GM21515 (cell line): ENCODE measurements around the gene SMAD9.

ENCODE experiments used
- ATAC-seq: cut with Tn5 transposase; IDR thresholded peaks from one replicate; pipeline ENCODE4 v1.9.1; 2021; ENCODE audit not compliant: unreplicated experiment

Gene SMAD9

GRCh38 chr13:36866232-36866631, 53.8 kb downstream of the SMAD9 start:
- no peak for ATAC-seq

- no peak for ATAC-seq
Measured at GRCh38 chr13:36865265-36865664, 54.8 kb downstream of the SMAD9 start.

GRCh38 chr13:36862722-36863121, 57.3 kb downstream of the SMAD9 start:
- ATAC-seq: no peak

- no peak for ATAC-seq
Measured at GRCh38 chr13:36862002-36862685, 57.9 kb downstream of the SMAD9 start.

DNA sequence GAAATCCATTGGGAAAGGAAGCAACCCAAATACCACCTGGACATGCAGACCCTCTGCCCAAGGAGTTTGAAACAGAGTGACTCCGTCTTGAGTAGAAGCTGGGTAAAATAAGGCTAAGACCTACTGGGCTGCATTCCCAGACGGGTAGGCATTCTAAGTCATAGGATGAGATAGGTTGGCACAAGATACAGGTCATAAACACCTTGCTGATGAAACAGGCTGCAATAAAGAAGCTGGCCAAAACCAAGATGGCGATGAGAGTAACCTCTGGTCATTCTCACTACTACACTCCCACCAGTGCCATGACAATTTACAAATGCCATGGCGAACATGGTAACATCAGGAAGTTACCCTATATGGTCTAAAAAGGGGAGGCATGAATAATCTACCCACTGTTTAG, 60.8 kb downstream of the SMAD9 start:
- ATAC-seq: no peak

GRCh38 chr13:36858290-36858689, 61.7 kb downstream of the SMAD9 start:
- ATAC-seq: peak; percentile 67

- no peak for ATAC-seq
Measured at GRCh38 chr13:36857253-36857652, 62.8 kb downstream of the SMAD9 start.

DNA sequence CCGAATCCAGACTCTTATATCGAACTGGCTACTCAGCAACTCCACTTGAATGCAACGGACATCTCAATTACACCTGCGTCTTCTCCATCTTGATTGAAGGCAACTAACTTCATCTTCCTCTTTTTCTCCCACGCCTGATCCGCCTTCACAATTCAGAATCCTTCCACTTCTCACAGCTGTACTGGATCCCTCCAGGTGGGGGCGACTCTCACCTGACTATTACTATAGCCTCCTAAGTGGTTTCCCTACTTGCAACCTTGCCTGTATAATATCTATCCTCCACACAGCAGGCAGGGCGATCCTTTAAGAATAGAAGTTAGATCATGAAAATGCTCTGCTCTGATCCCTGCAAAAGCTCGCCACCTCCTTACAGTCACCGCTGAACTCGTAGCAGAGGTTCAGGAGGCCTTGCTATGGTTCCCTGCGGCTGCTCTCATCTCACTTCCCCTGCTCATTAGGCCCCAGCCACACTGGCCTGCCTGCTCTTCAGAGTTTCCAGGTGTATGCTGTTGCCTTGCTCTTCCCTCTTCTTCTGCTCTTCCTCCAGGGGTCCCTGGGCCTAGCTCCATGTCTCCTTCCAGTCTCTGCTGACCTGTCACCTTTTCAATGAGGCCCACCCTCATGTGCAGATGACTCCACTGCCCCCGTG, 69.1 kb downstream of the SMAD9 start:
- ATAC-seq: no peak

- ATAC-seq: no peak
Measured at GRCh38 chr13:36848199-36848982, 71.6 kb downstream of the SMAD9 start.

GRCh38 chr13:36847606-36848005, 72.4 kb downstream of the SMAD9 start:
- no peak for ATAC-seq

DNA sequence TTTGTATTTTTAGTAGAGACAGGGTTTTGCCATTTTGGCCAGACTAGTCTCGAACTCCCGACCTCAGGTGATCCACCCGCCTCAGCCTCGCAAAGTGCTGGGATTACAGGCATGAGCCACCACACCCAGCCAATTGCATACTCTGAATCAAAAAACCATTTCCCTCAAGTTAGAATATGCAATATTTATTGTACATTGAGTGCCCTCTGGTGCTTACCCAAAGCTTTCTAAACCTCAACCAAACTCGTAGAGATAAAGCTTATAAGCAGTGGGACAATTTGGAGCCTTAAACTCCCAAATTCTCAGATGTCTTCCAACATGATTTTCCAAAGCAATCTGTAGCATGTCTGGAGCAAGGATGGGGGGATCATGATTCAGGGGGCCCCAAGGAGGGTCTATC, 78.6 kb downstream of the SMAD9 start:
- ATAC-seq: no peak

DNA sequence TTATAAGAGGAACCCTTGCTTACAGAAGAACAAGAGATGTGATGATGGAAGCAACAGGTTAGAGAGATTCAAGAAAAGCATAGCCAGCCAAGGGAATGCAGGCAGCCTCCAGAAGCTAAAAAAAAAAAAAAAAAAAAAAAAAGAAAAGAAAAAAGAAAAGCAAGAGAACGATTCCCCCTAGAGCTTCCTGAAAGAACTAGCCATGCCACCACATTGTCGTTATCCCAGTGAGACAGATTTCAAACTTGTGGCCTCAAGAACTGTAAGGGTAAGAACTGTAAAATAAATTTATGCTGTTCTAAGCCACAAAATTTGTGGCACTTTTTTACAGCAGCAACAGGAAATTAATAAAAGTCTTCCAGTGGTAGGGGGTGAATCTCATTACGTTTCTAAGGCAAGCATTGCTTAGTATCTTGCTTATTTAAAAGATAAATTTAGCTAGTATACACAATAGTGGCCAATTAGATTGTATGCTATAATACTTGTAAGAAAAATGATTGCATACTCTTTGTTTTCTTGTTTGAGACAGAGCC, 79.3 kb downstream of the SMAD9 start:
- no peak for ATAC-seq

DNA sequence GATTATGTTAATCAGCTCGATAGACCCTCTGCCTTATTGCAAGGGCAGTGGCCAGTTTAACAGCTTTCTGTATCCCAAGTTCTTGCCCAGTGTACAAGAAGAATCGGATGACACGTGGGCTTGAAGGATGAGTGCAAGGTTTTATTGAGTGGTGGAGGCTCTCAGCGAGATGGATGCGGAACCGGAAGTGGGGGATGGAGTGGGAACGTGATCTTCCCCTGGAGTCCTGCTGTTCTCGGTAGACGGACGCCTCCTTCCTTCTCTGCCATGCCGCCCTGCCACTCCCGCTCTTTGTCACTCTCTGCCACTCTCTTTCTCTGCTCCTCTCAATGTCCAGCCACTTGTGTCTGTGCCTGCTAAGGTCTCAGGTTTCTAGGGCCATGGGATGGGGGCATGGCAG, 80.1 kb downstream of the SMAD9 start:
- ATAC-seq: no peak

DNA sequence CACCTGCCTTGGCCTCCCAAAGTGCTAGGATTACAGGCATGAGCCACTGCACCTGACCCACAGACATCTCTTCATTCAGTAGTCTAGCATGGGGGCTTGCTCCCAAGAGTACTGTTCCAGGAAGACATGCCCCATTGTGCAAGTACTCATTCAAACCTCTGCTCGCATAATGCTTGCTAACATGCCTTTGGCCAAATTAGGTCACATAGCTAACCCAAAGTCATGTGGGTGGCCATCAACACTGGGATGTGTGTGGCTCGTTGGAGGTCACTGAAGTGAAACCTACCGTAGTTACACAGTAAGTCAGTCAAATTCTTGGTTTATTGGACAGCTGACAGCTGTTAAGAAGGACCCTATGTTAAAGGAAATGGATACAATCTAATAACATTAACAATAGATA, 80.8 kb downstream of the SMAD9 start:
- ATAC-seq: no peak

- ATAC-seq: no peak
Measured at GRCh38 chr13:36837354-36838092, 82.5 kb downstream of the SMAD9 start.

DNA sequence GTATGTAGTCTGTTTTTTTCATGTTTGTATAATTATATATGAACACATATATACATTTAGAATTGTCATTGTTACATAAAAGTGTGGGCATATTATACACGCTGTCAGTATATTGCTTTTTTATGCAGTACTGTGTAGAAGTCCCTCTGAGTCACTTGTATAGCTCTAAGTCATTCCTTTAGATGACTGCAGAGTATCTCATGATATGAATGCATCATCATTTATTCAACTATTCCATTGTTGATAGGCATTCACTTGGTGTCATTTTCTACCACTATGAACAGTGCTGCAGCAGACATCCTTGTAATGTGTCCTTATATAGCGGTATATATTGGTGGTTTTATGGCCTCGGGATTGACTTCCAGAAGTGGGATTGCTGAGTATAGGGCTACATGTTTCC, 85.7 kb downstream of the SMAD9 start:
- ATAC-seq: no peak

DNA sequence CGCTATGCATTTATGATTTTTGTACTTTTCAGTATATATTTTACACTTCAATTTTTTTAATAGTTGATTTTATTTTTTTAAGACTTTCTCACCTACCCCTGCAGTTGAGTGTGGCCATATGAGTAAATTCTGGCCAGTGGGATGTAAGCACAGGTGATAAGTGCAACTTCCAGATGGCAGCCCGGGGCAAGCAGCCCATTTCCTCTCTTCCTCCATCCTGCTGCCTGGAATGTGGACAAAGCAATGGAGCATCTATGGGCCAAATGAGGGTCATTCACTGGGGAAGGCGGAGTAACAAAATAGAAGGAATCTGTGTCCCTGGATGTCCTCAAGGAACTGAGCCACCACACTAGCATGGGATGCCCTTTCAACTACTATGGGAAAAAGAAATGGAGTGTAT, 88.7 kb downstream of the SMAD9 start:
- no peak for ATAC-seq

DNA sequence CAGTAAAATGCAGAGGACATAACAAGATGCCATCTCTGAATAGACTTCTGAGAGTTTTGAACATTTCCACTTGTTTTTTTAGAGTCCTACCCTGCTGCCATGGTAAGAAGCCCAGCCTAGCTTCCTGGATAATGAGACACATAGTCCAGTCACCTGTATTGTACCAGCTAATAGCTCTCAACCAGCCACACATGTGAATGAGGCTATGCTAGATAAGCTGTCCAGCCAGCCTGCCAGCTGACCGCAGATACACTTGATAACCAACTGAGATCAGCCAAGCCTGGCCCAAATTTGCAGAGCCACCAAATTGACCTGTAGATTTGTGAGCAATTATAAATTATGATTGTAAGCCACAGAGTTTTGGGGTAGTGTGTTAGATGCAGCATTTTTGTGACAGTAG, 90.3 kb downstream of the SMAD9 start:
- no peak for ATAC-seq

- ATAC-seq: no peak
Measured at GRCh38 chr13:36822785-36823184, 97.3 kb downstream of the SMAD9 start.

DNA sequence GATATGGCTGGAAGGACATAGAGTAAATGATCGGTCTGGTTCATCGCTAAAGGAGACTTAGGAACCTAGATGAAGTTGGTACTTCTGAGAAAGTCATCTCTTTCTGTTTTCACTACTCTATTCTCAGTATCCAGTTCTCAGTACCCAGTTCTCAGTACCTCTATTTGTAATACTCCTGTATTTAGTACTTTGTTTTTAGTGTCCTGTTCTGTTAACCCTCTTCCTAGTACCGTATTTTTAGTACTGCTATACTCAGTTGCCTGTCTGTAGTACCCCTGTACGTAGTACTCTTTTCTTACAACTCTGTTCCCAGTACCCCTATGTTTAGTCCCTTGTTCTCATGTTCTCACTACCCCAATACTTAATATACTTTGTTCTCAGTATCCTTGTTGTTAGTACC, 99.8 kb downstream of the SMAD9 start:
- peak; percentile 54 for ATAC-seq

DNA sequence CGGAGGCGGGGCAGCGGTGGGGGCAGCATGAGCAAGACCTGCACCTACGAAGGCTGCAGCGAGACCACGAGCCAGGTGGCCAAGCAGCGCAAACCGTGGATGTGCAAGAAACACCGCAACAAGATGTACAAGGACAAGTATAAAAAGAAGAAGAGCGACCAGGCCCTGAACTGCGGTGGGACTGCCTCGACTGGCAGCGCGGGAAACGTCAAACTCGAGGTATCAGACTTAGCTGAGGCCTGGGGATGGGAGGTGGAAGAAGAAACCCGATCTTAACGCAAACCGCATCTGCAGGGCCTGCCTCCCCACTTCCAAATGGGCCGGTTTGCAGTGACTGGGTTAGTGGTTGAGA, 100.3 kb downstream of the SMAD9 start:
- ATAC-seq: peak; percentile 20
